HepG2 (cell line): Measurements from ENCODE around the gene WHAMM. TPM values are rescaled to one million over a fixed set of nuclear protein-coding genes. Genes with fewer than 3 reads are reported as not detected.

Experiments used
- ADNP ChIP-seq: sonication (generic); formaldehyde crosslinking; IDR thresholded peaks from 2 replicates; pipeline ENCODE4 v1.4.0; 2020; ENCODE audit warnings: missing genetic modification reagents
- AKAP8 ChIP-seq: sonication (generic); formaldehyde crosslinking; IDR thresholded peaks from 2 replicates; pipeline ENCODE4 v1.5.1; 2020; ENCODE audit warnings: mild to moderate bottlenecking, missing genetic modification reagents
- ARNTL ChIP-seq: sonication (generic); formaldehyde crosslinking; IDR thresholded peaks from 2 replicates; pipeline ENCODE4 v1.4.0; 2020; ENCODE audit warnings: mild to moderate bottlenecking, missing genetic modification reagents
- CENPX ChIP-seq: sonication (generic); formaldehyde crosslinking; IDR thresholded peaks from 2 replicates; pipeline ENCODE4 v1.9.0; 2021; ENCODE audit warnings: mild to moderate bottlenecking, missing genetic modification reagents, moderate library complexity
- DBP ChIP-seq: sonication (generic); formaldehyde crosslinking; IDR thresholded peaks from 2 replicates; pipeline ENCODE4 v1.4.0; 2020; ENCODE audit warnings: missing genetic modification reagents; ENCODE audit errors: not compliant biosample characterization
- DNMT3B ChIP-seq: conservative IDR thresholded peaks from 2 replicates; pipeline ENCODE4 v1.6.1; 2016; ENCODE audit warnings: missing biosample characterization, control low read depth
- FOSL1 ChIP-seq: sonication (generic); formaldehyde crosslinking; IDR thresholded peaks from 2 replicates; pipeline ENCODE4 v1.9.0; 2021; ENCODE audit warnings: missing genetic modification reagents, borderline replicate concordance
- LBX2 ChIP-seq: sonication (generic); formaldehyde crosslinking; IDR thresholded peaks from 2 replicates; pipeline ENCODE4 v1.5.0; 2020; ENCODE audit warnings: missing genetic modification reagents, mild to moderate bottlenecking, borderline replicate concordance
- MAZ ChIP-seq, 2 experiments: sonication (generic) in 1 of 2; formaldehyde crosslinking in 1 of 2; IDR thresholded peaks; 2 replicates each; pipeline versions ENCODE4 v1.5.0 to v1.6.1; 2012 to 2020; ENCODE audit warnings: low read depth in 2 of 2, mild to moderate bottlenecking in 2 of 2, borderline replicate concordance in 1 of 2, improper control_type of control experiment in 1 of 2, low read length in 1 of 2, missing genetic modification reagents in 1 of 2, moderate library complexity in 1 of 2
- PLRG1 ChIP-seq: fragments of 450-650 bp; conservative IDR thresholded peaks from 2 replicates; pipeline ENCODE4 v1.6.1; 2016
- PRDM10 ChIP-seq: sonication (generic); formaldehyde crosslinking; IDR thresholded peaks from 2 replicates; pipeline ENCODE4 v1.4.0; 2020; ENCODE audit warnings: low read depth, missing genetic modification reagents
- RAD51 ChIP-seq: fragments of 450-650 bp; IDR thresholded peaks from 2 replicates; pipeline ENCODE4 v1.6.1; 2016; ENCODE audit warnings: borderline replicate concordance
- RFX3 ChIP-seq: IDR thresholded peaks from 2 replicates; pipeline ENCODE4 v1.6.1; 2016; ENCODE audit warnings: missing biosample characterization, missing genetic modification reagents
- SOX6 ChIP-seq, 2 experiments: fragments of 450-650 bp in 1 of 2; sonication (generic) in 1 of 2; formaldehyde crosslinking in 1 of 2; IDR thresholded peaks; 2 replicates each; pipeline versions ENCODE4 v1.4.0 to v1.6.1; 2017 to 2020; ENCODE audit warnings: antibody characterized with exemption in 1 of 2, mild to moderate bottlenecking in 1 of 2, missing genetic modification reagents in 1 of 2
- TBX2 ChIP-seq: sonication (generic); formaldehyde crosslinking; IDR thresholded peaks from 2 replicates; pipeline ENCODE4 v1.5.0; 2020; ENCODE audit warnings: missing genetic modification reagents, mild to moderate bottlenecking, borderline replicate concordance
- U2AF2 ChIP-seq: fragments of 200-400 bp; formaldehyde crosslinking; IDR thresholded peaks from 2 replicates; pipeline ENCODE4 v1.6.1; 2017; ENCODE audit warnings: low read depth, mild to moderate bottlenecking, low read length
- ZNF124 ChIP-seq: sonication (generic); formaldehyde crosslinking; IDR thresholded peaks from 2 replicates; pipeline ENCODE4 v1.4.0; 2020; ENCODE audit warnings: missing genetic modification reagents
- ZNF597 ChIP-seq: sonication (generic); formaldehyde crosslinking; IDR thresholded peaks from 2 replicates; pipeline ENCODE4 v1.5.0; 2020; ENCODE audit warnings: missing genetic modification reagents
- ZNF737 ChIP-seq: sonication (generic); formaldehyde crosslinking; IDR thresholded peaks from 2 replicates; pipeline ENCODE4 v1.5.0; 2020; ENCODE audit warnings: missing genetic modification reagents, mild to moderate bottlenecking, borderline replicate concordance
- ZNF782 ChIP-seq: sonication (generic); formaldehyde crosslinking; IDR thresholded peaks from 2 replicates; pipeline ENCODE4 v1.4.0; 2020; ENCODE audit warnings: missing genetic modification reagents, mild to moderate bottlenecking, borderline replicate concordance
- ZNF792 ChIP-seq: IDR thresholded peaks from 2 replicates; pipeline ENCODE4 v1.6.1; 2016
- polyA plus RNA-seq, 8 experiments: library from polyadenylated mRNA; depleted of rRNA in 3 of 8; stranded (reverse) in 7 of 8; unstranded in 1 of 8; fragments of >200 nt; fragmentation: Illumina TruSeq in 4 of 8; extraction: Trizol in 4 of 8; gene quantifications; 2 replicates each; pipeline versions ENCODE4 v1.2.1 to v1.2.3, GENCODE V29; 2011 to 2016; ENCODE audit warnings: low read depth in 4 of 8, missing spikeins in 1 of 8, mixed read lengths in 1 of 8; ENCODE audit not compliant: insufficient read depth in 1 of 8
- total RNA-seq, 5 experiments: library from RNA; depleted of rRNA; stranded (reverse); fragments of >200 nt; fragmentation: Illumina TruSeq; extraction: Trizol; gene quantifications; 2 replicates each; pipeline ENCODE4 v1.2.3, GENCODE V29; 2016; ENCODE audit warnings: low read depth in 1 of 5
- TF ChIP-seq, protein P1 (sequence below): sonication (generic); formaldehyde crosslinking; IDR thresholded peaks from 2 replicates; pipeline ENCODE4 v1.4.0; 2020; ENCODE audit warnings: missing genetic modification reagents, borderline replicate concordance

The WHAMM gene
- total and polyA plus RNA-seq, 2 of the 13 experiments (the other 11 are each of a cell fraction or from before 2014, with no cell fraction given), result 2.9 to 3.0 TPM

GRCh38 chr15:82856397-82857170, 47.2 kb downstream of the WHAMM start (continued):
- TF ChIP-seq, protein P1, sequence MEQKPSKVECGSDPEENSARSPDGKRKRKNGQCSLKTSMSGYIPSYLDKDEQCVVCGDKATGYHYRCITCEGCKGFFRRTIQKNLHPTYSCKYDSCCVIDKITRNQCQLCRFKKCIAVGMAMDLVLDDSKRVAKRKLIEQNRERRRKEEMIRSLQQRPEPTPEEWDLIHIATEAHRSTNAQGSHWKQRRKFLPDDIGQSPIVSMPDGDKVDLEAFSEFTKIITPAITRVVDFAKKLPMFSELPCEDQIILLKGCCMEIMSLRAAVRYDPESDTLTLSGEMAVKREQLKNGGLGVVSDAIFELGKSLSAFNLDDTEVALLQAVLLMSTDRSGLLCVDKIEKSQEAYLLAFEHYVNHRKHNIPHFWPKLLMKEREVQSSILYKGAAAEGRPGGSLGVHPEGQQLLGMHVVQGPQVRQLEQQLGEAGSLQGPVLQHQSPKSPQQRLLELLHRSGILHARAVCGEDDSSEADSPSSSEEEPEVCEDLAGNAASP (CRISPR knock-in tag), result peak; percentile 48; the same call in 1 of the 2 replicates
- TF ChIP-seq PRDM10 (CRISPR knock-in tag) (no peak), ZNF124 (CRISPR knock-in tag) (no peak), ARNTL (CRISPR knock-in tag) (peak; percentile 64; the same call in 1 of the 2 replicates), RAD51 (peak; percentile 41; the same call in 1 of the 2 replicates), TBX2 (CRISPR knock-in tag) (peak; percentile 74; the same call in 1 of the 2 replicates), ZNF782 (CRISPR knock-in tag) (no peak), ZNF792 (CRISPR knock-in tag) (no peak), RFX3 (CRISPR knock-in tag) (no peak), U2AF2 (no peak), ZNF597 (CRISPR knock-in tag) (no peak), ZNF737 (CRISPR knock-in tag) (no peak), LBX2 (CRISPR knock-in tag) (no peak), FOSL1 (CRISPR knock-in tag) (no peak), MAZ (IDR thresholded peaks at IDR 0.05; ENCODE audit: borderline replicate concordance, low read depth, low read length) (peak; percentile 62), MAZ (CRISPR knock-in tag; IDR thresholded peaks at IDR 0.05; ENCODE audit: low read depth) (no peak), DNMT3B (CRISPR knock-in tag) (no peak), DBP (CRISPR knock-in tag) (no peak), AKAP8 (CRISPR knock-in tag) (no peak), PLRG1 (no peak), CENPX (CRISPR knock-in tag) (0 out of 2 replicates have a peak, but pooled peaks have one; percentile 26), SOX6 (IDR thresholded peaks at IDR 0.05) (no peak), SOX6 (CRISPR knock-in tag; IDR thresholded peaks at IDR 0.05) (peak; percentile 96), ADNP (CRISPR knock-in tag) (no peak)
